Measurements from ENCODE around the gene UBXN11. TPM values are rescaled to one million over a fixed set of nuclear protein-coding genes. Genes with fewer than 3 reads are reported as not detected.

Gene UBXN11
- total RNA-seq, result 10 to 100 TPM; 30.5 to 31.7 TPM

- peaks cover 29% of the 10 kb centered on the region for H3K4me1 Mint-ChIP-seq
- H3K4me3 Mint-ChIP-seq, result peak within 1 kb of the TSS; percentile 99
- no peaks in the 10 kb centered on the region for H3K36me3 Mint-ChIP-seq
- DNase-seq, result peak; percentile 91
- H3K27ac Mint-ChIP-seq, result peak within 1 kb of the TSS; percentile 94
- H3K27me3 Mint-ChIP-seq, result no peaks in the 10 kb centered on the region
- no peaks in the 10 kb centered on the region for H3K9me3 Mint-ChIP-seq
These were observed at the start of gene UBXN11 for GRCh38 chr1:26306290-26307229. Gene UBXN11, minus strand, starts transcription at chr1:26306636. Its CDS starts 3,753 bp downstream, at chr1:26302883.

GRCh38 chr1:26356106-26356505, 49.7 kb upstream of the UBXN11 start:
- Mint-ChIP-seq H3K9me3 (no peaks in the 10 kb centered on the region), H3K27me3 (peaks cover 6% of the 10 kb centered on the region), H3K4me3 (no peak overlapping the region), H3K27ac (no peak overlapping the region), H3K4me1 (peaks cover 17% of the 10 kb centered on the region), H3K36me3 (no peaks in the 10 kb centered on the region)
- DNase-seq, result no peak

GRCh38 chr1:26354972-26355371, 48.5 kb upstream of the UBXN11 start:
- no peak overlapping the region for H3K4me3 Mint-ChIP-seq
- no peaks in the 10 kb centered on the region for H3K9me3 Mint-ChIP-seq
- H3K36me3 Mint-ChIP-seq, result no peaks in the 10 kb centered on the region
- no peak for DNase-seq
- H3K27ac Mint-ChIP-seq, result no peak overlapping the region
- no peaks in the 10 kb centered on the region for H3K27me3 Mint-ChIP-seq
- peaks cover 9% of the 10 kb centered on the region for H3K4me1 Mint-ChIP-seq

- Mint-ChIP-seq H3K4me3 (no peak within 1 kb of the TSS), H3K4me1 (peaks cover 9% of the 10 kb centered on the region), H3K27me3 (no peaks in the 10 kb centered on the region), H3K36me3 (no peaks in the 10 kb centered on the region), H3K27ac (no peak within 1 kb of the TSS), H3K9me3 (no peaks in the 10 kb centered on the region)
- DNase-seq, result no peak
These were observed 47.8 kb upstream of the UBXN11 start, which contains the start of gene CRYBG2 for GRCh38 chr1:26353976-26354820. Gene CRYBG2, minus strand, starts transcription at chr1:26354130. Its CDS starts 7,473 bp downstream, at chr1:26346657.

- H3K27me3 Mint-ChIP-seq, result no peaks in the 10 kb centered on the region
- H3K9me3 Mint-ChIP-seq, result no peaks in the 10 kb centered on the region
- H3K27ac Mint-ChIP-seq, result no peak overlapping the region
- DNase-seq, result no peak
- peaks cover under 1% of the 10 kb centered on the region for H3K4me1 Mint-ChIP-seq
- no peak overlapping the region for H3K4me3 Mint-ChIP-seq
- no peaks in the 10 kb centered on the region for H3K36me3 Mint-ChIP-seq
These were observed 46.9 kb upstream of the UBXN11 start for GRCh38 chr1:26353210-26353859.

- Mint-ChIP-seq H3K27ac (no peak overlapping the region), H3K36me3 (no peaks in the 10 kb centered on the region), H3K9me3 (no peaks in the 10 kb centered on the region), H3K27me3 (no peaks in the 10 kb centered on the region), H3K4me3 (no peak overlapping the region), H3K4me1 (no peaks in the 10 kb centered on the region)
- DNase-seq, result no peak
These were observed 45.9 kb upstream of the UBXN11 start for GRCh38 chr1:26352338-26352679.

- Mint-ChIP-seq H3K4me3 (no peak overlapping the region), H3K27me3 (no peaks in the 10 kb centered on the region), H3K27ac (no peak overlapping the region), H3K36me3 (no peaks in the 10 kb centered on the region), H3K9me3 (no peaks in the 10 kb centered on the region), H3K4me1 (no peaks in the 10 kb centered on the region)
- no peak for DNase-seq
These were observed 45.3 kb upstream of the UBXN11 start for GRCh38 chr1:26351590-26352337.

- no peak overlapping the region for H3K4me3 Mint-ChIP-seq
- no peak for DNase-seq
- no peaks in the 10 kb centered on the region for H3K36me3 Mint-ChIP-seq
- H3K27ac Mint-ChIP-seq, result no peak overlapping the region
- no peaks in the 10 kb centered on the region for H3K9me3 Mint-ChIP-seq
- no peaks in the 10 kb centered on the region for H3K4me1 Mint-ChIP-seq
- no peaks in the 10 kb centered on the region for H3K27me3 Mint-ChIP-seq
These were observed 44.5 kb upstream of the UBXN11 start for GRCh38 chr1:26350701-26351589.

GRCh38 chr1:26350343-26350700, 43.9 kb upstream of the UBXN11 start:
- H3K27ac Mint-ChIP-seq, result no peak overlapping the region
- H3K9me3 Mint-ChIP-seq, result no peaks in the 10 kb centered on the region
- DNase-seq, result no peak
- no peaks in the 10 kb centered on the region for H3K27me3 Mint-ChIP-seq
- no peaks in the 10 kb centered on the region for H3K4me1 Mint-ChIP-seq
- no peak overlapping the region for H3K4me3 Mint-ChIP-seq
- H3K36me3 Mint-ChIP-seq, result no peaks in the 10 kb centered on the region

GRCh38 chr1:26349877-26350244, 43.4 kb upstream of the UBXN11 start:
- no peaks in the 10 kb centered on the region for H3K9me3 Mint-ChIP-seq
- DNase-seq, result no peak
- no peak overlapping the region for H3K27ac Mint-ChIP-seq
- H3K4me1 Mint-ChIP-seq, result no peaks in the 10 kb centered on the region
- H3K4me3 Mint-ChIP-seq, result no peak overlapping the region
- no peaks in the 10 kb centered on the region for H3K36me3 Mint-ChIP-seq
- no peaks in the 10 kb centered on the region for H3K27me3 Mint-ChIP-seq

- DNase-seq, result no peak
- Mint-ChIP-seq H3K4me3 (no peak overlapping the region), H3K36me3 (no peaks in the 10 kb centered on the region), H3K9me3 (no peaks in the 10 kb centered on the region), H3K27ac (no peak overlapping the region), H3K4me1 (no peaks in the 10 kb centered on the region), H3K27me3 (no peaks in the 10 kb centered on the region)
These were observed 42.9 kb upstream of the UBXN11 start for GRCh38 chr1:26349188-26349876.

GRCh38 chr1:26346274-26347033, 40.0 kb upstream of the UBXN11 start:
- Mint-ChIP-seq H3K27me3 (no peaks in the 10 kb centered on the region), H3K4me1 (no peaks in the 10 kb centered on the region), H3K9me3 (no peaks in the 10 kb centered on the region), H3K36me3 (no peaks in the 10 kb centered on the region), H3K27ac (no peak overlapping the region), H3K4me3 (no peak overlapping the region)
- DNase-seq, result no peak

GRCh38 chr1:26345718-26346117, 39.3 kb upstream of the UBXN11 start:
- H3K4me1 Mint-ChIP-seq, result no peaks in the 10 kb centered on the region
- H3K4me3 Mint-ChIP-seq, result no peak overlapping the region
- H3K27me3 Mint-ChIP-seq, result no peaks in the 10 kb centered on the region
- H3K27ac Mint-ChIP-seq, result no peak overlapping the region
- DNase-seq, result no peak
- H3K36me3 Mint-ChIP-seq, result no peaks in the 10 kb centered on the region
- H3K9me3 Mint-ChIP-seq, result no peaks in the 10 kb centered on the region

All from activated naive CD8-positive, alpha-beta T cell treated with anti-CD3 and anti-CD28 coated beads for 36 hours (primary cell).